Smooth muscle cell of the brain vasculature (primary cell): ENCODE data around the gene RIPOR3.
"Not testable (repeated sequence)": the region's sequence is repeated elsewhere in the genome, so short reads cannot be mapped to it uniquely, and the experiment has no call there.

Experiments
- DNase-seq: peaks from one replicate; pipeline ENCODE4 v3.0.0-alpha.2; 2012; ENCODE audit warnings: low read depth, low spot score

The RIPOR3 gene

DNA sequence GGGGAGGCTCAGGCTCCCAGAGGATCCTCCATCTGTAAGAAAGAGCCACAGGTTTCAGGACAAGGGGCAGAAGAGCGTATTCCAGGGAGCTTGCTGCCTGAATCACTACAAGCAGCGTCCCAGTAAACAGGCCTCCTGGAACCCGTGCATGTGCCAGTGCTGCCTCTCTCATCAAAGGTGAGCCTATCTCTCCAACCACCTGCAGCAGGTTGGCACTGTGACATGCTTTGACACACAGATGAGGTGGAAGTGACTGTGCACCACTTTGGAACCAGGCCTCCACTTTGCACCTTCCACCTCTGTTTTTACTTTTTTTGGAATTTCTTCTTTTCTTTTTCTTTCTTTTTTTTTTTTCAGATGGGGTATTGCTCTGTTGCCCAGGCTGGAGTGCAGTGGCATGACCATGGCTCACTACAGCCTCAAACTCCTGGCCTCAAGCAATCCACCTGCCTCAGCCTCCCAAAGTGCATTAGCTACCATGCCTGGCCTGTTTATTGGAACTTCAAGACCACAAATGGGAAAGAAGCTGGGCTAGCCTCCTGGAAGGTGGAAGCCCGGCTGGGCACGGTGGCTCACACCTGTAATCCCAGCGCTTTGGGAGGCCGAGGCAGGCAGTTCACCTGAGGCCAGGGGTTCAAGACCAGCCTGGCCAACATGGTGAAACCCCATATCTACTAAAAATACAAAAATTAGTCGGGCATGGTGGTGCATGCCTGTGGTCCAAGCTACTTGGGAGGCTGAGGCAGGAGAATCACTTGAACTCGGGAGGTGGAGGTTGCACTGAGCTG lies 12.5 kb upstream of the RIPOR3 start:
- not testable (repeated sequence) for DNase-seq

- DNase-seq: no peak
These were observed 10.0 kb upstream of the RIPOR3 start for GRCh38 chr20:50701041-50701963.

DNA sequence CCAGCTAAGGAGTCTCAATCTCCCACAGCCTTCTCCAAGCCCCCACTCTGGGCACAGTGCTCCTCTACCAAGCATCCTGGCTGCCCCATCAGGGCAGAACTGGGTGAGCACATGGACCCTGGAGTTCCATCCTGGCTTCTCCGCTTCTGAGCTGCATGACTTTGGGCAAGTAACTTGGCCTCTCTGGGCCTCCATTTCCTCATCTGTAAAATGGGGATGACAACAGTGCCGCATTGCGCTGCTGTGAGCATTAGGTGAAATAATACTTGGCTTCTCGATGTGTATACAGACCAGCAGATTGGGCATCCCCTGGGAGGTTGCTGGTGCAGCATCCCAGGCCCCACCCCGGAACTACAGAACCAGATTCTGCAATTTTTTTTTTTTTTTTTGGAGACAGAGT lies 8.3 kb upstream of the RIPOR3 start:
- no peak for DNase-seq

- DNase-seq: not testable (repeated sequence)
These were observed 6.9 kb upstream of the RIPOR3 start for GRCh38 chr20:50698255-50698654.

- DNase-seq: no peak
These were observed 4.0 kb upstream of the RIPOR3 start for GRCh38 chr20:50695135-50695872.

GRCh38 chr20:50694379-50695134 lies 3.2 kb upstream of the RIPOR3 start:
- no peak for DNase-seq

DNA sequence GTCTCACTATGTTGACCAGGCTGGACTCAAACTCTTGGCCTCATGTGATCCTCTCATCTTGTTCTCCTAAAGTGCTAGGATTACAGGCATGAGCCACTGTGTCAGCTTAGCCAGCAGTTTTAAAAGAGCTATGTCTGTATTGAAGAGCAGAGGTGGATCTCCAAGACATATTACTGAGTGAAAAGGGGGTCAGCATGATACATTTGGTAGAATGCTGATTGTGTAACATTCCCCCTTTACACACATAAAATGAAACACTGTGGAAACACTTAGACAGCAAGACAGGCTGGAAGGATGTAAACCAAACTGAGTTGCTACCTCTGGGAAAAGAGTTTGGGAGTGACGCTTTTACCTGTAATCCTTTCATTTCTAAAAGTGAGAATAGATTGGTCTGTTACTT lies 1.7 kb upstream of the RIPOR3 start:
- DNase-seq: no peak

DNA sequence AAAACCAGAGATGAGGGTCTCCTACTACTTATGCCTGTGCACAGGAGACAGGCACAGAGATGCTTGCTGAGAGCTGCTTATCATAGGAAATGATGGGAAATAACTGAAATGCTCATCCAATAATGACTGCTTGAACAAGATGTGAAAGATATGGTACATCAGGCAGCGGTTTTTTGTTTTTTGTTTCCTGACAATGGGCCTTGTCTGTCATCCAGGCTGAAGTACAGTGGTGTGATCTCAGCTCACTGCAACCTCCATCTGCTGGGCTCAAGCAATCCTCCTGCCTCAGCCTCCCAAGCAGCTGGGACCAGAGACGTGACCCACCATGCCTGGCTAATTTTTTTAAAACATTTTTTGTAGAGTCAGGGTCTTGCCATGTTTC lies 1.2 kb upstream of the RIPOR3 start:
- no peak for DNase-seq

DNA sequence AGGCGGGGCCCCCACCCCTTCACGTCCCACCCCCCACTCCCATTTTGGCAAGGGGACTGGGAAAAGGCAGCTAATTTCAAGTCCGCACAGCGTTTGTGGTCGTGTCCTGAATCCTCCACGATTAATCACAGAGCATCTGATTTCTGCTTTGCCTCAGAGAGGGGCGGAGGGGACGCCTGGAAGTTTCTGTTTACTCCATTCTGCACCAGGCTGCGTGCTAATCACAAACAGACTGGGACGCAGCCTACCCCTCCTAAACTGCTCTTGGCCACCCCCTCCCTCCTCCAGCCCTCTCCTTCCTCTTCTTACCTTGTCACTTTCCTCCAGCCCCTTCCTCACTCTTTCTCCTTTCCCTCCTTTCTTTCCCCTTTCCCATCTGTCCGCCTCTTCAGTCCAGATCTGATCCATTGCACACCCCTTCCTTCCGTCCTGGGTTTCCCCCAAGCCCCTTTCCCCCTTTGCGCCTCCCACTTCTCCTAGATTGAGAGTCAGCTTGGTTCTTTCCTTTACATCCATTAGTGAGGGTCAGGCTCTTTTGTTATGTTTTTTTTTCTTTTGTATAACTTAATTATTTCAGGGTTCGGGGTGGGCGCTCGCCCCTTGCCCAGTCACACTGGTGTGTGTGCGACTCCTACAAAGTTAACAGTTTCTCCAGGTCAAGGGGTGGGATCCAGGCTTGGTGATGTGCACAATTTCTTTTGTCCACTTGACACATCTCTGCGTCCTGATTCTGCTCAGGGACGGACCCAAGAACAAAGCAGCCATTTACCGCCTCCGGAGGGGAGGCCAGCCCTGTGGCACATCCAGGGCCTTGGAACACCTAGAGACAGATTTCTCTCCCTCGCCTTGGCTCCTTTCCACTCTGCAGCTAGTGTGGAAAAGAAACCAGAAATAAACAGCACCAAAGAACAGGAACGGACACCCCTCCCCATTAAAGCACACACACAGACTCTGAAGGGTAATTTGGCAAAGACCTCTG lies 520 bp upstream of the RIPOR3 start:
- no peak for DNase-seq

- DNase-seq: no peak
These were observed 1.3 kb downstream of the RIPOR3 start for GRCh38 chr20:50689864-50690649.

- no peak for DNase-seq
These were observed 2.9 kb downstream of the RIPOR3 start for GRCh38 chr20:50688256-50688975.

DNA sequence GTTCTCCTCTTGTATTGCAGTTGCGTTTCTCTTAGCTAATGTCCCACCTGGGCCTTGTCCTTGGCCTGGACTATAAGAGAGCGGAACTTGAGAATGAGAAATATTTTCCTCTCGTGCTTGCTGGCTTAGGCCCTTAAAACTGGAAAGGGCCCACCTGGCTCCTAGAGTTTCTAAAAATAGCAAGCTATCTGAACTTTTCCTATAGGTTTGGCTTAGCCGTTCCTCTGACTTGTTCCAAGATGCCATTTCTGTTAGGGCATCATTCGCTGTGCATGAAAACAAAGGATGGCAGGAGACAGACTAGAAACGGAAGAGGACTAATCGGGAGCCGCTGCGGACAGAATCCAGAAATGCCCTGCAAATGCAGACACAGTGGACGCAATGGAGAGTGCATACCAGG lies 4.5 kb downstream of the RIPOR3 start:
- no peak for DNase-seq

GRCh38 chr20:50683570-50683969 lies 7.8 kb downstream of the RIPOR3 start:
- no peak for DNase-seq

GRCh38 chr20:50682947-50683530 lies 8.3 kb downstream of the RIPOR3 start:
- no peak for DNase-seq

GRCh38 chr20:50682065-50682464 lies 9.3 kb downstream of the RIPOR3 start:
- no peak for DNase-seq

- DNase-seq: no peak
These were observed 9.8 kb downstream of the RIPOR3 start for GRCh38 chr20:50681359-50682064.

DNA sequence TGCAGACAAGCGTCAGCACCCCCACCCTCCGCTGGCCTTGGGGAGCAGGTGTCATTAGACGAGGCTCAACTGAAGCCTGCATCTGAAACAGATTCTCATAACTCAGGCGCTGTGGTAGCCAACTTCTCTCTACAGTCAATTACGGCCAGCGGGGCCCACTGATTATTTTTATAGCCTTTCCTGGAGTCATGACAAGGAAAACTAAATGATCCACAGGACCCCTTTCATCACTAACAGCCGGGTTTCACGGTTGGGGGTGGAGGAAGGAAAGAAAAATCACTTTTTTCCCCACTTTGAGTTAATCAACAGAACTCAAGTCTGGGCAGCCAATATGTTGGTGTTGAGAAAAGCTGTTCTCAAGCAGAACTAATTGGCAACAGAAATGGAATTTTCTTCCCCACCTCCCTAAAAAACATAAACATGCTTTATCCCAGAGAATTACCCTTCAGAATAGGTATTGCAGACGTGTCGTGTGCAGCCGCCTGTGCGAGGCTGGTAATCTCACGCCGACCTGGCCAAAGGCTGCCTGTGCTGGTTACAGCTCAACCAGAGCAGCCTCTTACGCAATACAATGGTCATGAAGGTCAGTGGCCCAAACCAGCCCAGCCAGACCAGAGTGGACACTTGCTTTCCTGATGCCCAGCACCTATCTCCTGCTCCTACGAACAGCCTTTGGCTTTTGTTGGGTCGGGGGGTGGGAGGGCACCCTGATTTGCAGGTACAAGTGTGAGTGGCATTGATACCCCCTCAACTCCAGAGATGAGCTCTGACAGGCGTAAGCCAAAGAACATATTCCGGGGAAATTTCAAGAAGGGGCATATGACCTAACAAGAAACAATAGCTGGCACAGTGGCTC lies 11.0 kb downstream of the RIPOR3 start:
- DNase-seq: no peak
